Measurements from ENCODE around the gene GTF2F1. TPM values are rescaled to one million over a fixed set of nuclear protein-coding genes. Genes with fewer than 3 reads are reported as not detected.
A peak's percentile ranks its signal among the peaks of the same experiment; 100 is the strongest.

Gene GTF2F1
- total RNA-seq, 1 experiment from 2014 or later, result 39.2 TPM

- DNase-seq, result no peak
- intact Hi-C loops (cut with micrococcal nuclease; ENCODE audit: unreplicated experiment), result no loop called here
- no TSS peak for BruUV-seq (replicated peaks)
- Mint-ChIP-seq H3K27me3 (ENCODE audit: unreplicated experiment) (no peaks in the 10 kb centered on the region), H3K27ac (ENCODE audit: unreplicated experiment) (no peak overlapping the region), H3K9me3 (ENCODE audit: low read depth, unreplicated experiment) (no peaks in the 10 kb centered on the region), H3K4me3 (ENCODE audit: low read depth, unreplicated experiment) (no peak overlapping the region), H3K4me1 (ENCODE audit: low read depth, unreplicated experiment) (peaks cover 16% of the 10 kb centered on the region), H3K36me3 (ENCODE audit: insufficient read depth, unreplicated experiment) (peaks cover 28% of the 10 kb centered on the region)
- CTCF ChIA-PET, result no interaction called here
- TF ChIP-seq, protein P1, sequence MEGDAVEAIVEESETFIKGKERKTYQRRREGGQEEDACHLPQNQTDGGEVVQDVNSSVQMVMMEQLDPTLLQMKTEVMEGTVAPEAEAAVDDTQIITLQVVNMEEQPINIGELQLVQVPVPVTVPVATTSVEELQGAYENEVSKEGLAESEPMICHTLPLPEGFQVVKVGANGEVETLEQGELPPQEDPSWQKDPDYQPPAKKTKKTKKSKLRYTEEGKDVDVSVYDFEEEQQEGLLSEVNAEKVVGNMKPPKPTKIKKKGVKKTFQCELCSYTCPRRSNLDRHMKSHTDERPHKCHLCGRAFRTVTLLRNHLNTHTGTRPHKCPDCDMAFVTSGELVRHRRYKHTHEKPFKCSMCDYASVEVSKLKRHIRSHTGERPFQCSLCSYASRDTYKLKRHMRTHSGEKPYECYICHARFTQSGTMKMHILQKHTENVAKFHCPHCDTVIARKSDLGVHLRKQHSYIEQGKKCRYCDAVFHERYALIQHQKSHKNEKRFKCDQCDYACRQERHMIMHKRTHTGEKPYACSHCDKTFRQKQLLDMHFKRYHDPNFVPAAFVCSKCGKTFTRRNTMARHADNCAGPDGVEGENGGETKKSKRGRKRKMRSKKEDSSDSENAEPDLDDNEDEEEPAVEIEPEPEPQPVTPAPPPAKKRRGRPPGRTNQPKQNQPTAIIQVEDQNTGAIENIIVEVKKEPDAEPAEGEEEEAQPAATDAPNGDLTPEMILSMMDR (IDR thresholded peaks at IDR 0.05; ENCODE audit: unreplicated experiment), result no peak
Measured at GRCh38 chr19:6396305-6396704, 3.3 kb upstream of the GTF2F1 start.

DNA sequence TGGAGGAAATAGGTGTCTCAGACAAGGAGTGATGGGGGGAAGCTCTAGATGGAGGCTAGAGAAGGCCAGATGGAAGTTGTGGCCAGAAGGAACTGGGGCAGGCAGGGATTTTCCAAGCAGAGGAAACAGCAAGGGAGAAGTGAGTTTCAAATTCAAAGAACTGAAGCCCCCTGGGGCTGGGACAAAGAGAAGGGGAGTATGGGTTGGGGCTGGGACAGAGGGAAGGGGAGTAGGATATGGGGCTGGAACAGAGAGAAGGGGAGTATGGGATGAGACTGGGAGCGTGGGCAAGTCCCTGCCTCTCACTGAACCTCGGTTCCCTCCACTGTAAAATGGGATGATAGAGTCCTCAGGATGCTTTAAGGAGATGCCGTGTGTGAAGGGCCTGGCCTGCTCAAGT is 1.9 kb upstream of the GTF2F1 start:
- Mint-ChIP-seq H3K36me3 (ENCODE audit: insufficient read depth, unreplicated experiment) (peaks cover 34% of the 10 kb centered on the region), H3K4me1 (ENCODE audit: low read depth, unreplicated experiment) (peaks cover 16% of the 10 kb centered on the region), H3K27me3 (ENCODE audit: unreplicated experiment) (no peaks in the 10 kb centered on the region), H3K27ac (ENCODE audit: unreplicated experiment) (no peak overlapping the region), H3K9me3 (ENCODE audit: low read depth, unreplicated experiment) (no peaks in the 10 kb centered on the region), H3K4me3 (ENCODE audit: low read depth, unreplicated experiment) (no peak overlapping the region)
- CTCF ChIA-PET, result no interaction called here
- DNase-seq, result no peak
- no TSS peak for BruUV-seq (replicated peaks)
- TF ChIP-seq, protein P1 (IDR thresholded peaks at IDR 0.05; ENCODE audit: unreplicated experiment), result no peak
- intact Hi-C loops (cut with micrococcal nuclease; ENCODE audit: unreplicated experiment), result no loop called here

DNA sequence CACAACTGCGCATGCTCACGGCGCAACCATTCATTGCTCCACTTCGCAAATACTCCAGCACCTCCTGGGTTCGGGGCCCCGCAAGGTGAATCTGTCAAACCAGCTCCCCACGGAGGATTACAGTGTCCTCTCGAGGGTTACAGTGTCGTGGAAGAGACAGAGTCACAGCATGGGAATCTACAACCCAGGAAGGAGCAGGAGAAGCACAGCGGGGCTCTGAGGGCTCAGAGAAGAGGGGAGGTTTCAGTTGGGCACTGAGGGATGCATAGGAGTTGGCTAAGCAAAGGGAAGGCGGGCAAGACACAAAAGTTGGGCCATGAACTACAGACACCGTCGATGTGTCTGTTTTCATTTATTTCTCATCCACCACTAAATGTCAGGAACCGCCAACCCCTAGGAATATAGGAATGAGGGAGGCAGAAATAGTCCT is 1.0 kb upstream of the GTF2F1 start:
- Mint-ChIP-seq H3K36me3 (ENCODE audit: insufficient read depth, unreplicated experiment) (peaks cover 34% of the 10 kb centered on the region), H3K4me3 (ENCODE audit: low read depth, unreplicated experiment) (peak overlapping the region; percentile 86), H3K9me3 (ENCODE audit: low read depth, unreplicated experiment) (no peaks in the 10 kb centered on the region), H3K4me1 (ENCODE audit: low read depth, unreplicated experiment) (peaks cover 16% of the 10 kb centered on the region), H3K27me3 (ENCODE audit: unreplicated experiment) (no peaks in the 10 kb centered on the region), H3K27ac (ENCODE audit: unreplicated experiment) (peak overlapping the region; percentile 94)
- intact Hi-C loops (cut with micrococcal nuclease; ENCODE audit: unreplicated experiment), result no loop called here
- BruUV-seq (replicated peaks), result no TSS peak
- TF ChIP-seq, protein P1 (IDR thresholded peaks at IDR 0.05; ENCODE audit: unreplicated experiment), result no peak
- CTCF ChIA-PET, result interaction anchor here (1.0 kb wide), 1 partner anchor 225 kb away, joined by 3 read pairs; no protein-coding TSS in a partner anchor
- no peak for DNase-seq

GRCh38 chr19:6392221-6393073 is 517 bp downstream of the GTF2F1 start:
- intact Hi-C loops (cut with micrococcal nuclease; ENCODE audit: unreplicated experiment), result no loop called here
- H3K4me3 Mint-ChIP-seq (ENCODE audit: low read depth, unreplicated experiment), result peak overlapping the region; percentile 86
- peaks cover 16% of the 10 kb centered on the region for H3K4me1 Mint-ChIP-seq (ENCODE audit: low read depth, unreplicated experiment)
- no peaks in the 10 kb centered on the region for H3K27me3 Mint-ChIP-seq (ENCODE audit: unreplicated experiment)
- no peaks in the 10 kb centered on the region for H3K9me3 Mint-ChIP-seq (ENCODE audit: low read depth, unreplicated experiment)
- no peak for DNase-seq
- CTCF ChIA-PET, result no interaction called here
- TSS peak; percentile 78 for BruUV-seq (replicated peaks)
- H3K36me3 Mint-ChIP-seq (ENCODE audit: insufficient read depth, unreplicated experiment), result peaks cover 43% of the 10 kb centered on the region
- H3K27ac Mint-ChIP-seq (ENCODE audit: unreplicated experiment), result peak overlapping the region; percentile 94
- TF ChIP-seq, protein P1 (IDR thresholded peaks at IDR 0.05; ENCODE audit: unreplicated experiment), result no peak
